Thyroid gland (tissue), 4 donors: ENCODE measurements around the gene LRMDA. TPM values are rescaled to one million over a fixed set of nuclear protein-coding genes. Genes with fewer than 3 reads are reported as not detected.
A peak's percentile ranks its signal among the peaks of the same experiment; 100 is the strongest.

ENCODE experiments used
- DNase-seq, 2 donors: peaks; one replicate each; pipeline ENCODE4 v3.0.0-alpha.2; 2019
- H3K27ac ChIP-seq, 3 donors: fragments of 200-600 bp; sonication (generic); 1 replicate in 2 of 3; 2 replicates in 1 of 3; pipeline ENCODE4 v1.5.1; 2016 to 2019; ENCODE audit warnings: mild to moderate bottlenecking in 1 of 3, moderate library complexity in 1 of 3
- H3K27me3 ChIP-seq: fragments of 200-600 bp; sonication (generic); one replicate; pipeline ENCODE4 v1.5.1; 2019
- H3K36me3 ChIP-seq, 2 donors: fragments of 200-600 bp; sonication (generic); one replicate each; pipeline ENCODE4 v1.5.1; 2016 to 2019
- H3K4me1 ChIP-seq, 2 donors: fragments of 200-600 bp; sonication (generic); one replicate each; pipeline ENCODE4 v1.5.1; 2017 to 2019
- H3K4me3 ChIP-seq, 3 donors: fragments of 200-600 bp; sonication (generic); replicated peaks in 1 of 3; 1 replicate in 2 of 3; 2 replicates in 1 of 3; pipeline ENCODE4 v1.5.1; 2016; ENCODE audit warnings: mild to moderate bottlenecking in 1 of 3
- H3K9me3 ChIP-seq: fragments of 200-600 bp; sonication (generic); one replicate; pipeline ENCODE4 v1.5.1; 2017
- CTCF ChIP-seq, 6 experiments: fragments of 200-600 bp in 3 of 6; fragments of 450-650 bp in 3 of 6; sonication (generic) in 3 of 6; IDR thresholded peaks; one replicate each; pipeline ENCODE4 v1.5.1; 2016 to 2019; ENCODE audit warnings: antibody characterized with exemption in 6 of 6, mild to moderate bottlenecking in 2 of 6, inconsistent platforms in 1 of 6, moderate library complexity in 1 of 6
- POLR2A ChIP-seq, 2 donors: fragments of 450-650 bp; IDR thresholded peaks; one replicate each; pipeline ENCODE4 v1.6.1; 2017; ENCODE audit warnings: antibody characterized with exemption in 2 of 2, mild to moderate bottlenecking in 2 of 2, moderate library complexity in 1 of 2
- WGBS, 2 donors: methylation state at CpG; one replicate each; pipeline ENCODE4 v1.1.5; 2017; 5-methylcytosine and 5-hydroxymethylcytosine counted together
- intact Hi-C: fragments of 100-400 bp; cut with DNase I; formaldehyde crosslinking; loops from one replicate; pipeline ENCODE4 v1.15.1; 2023
- total RNA-seq, 4 donors: library from RNA; depleted of rRNA; stranded (reverse); fragments of >200 nt; gene quantifications; one replicate each; pipeline ENCODE4 v1.2.3, GENCODE V29; 2016

The LRMDA gene
- total RNA-seq, 4 donors from 2014 or later, result 16.5 to 31.7 (median 23.2) TPM

GRCh38 chr10:75681334-75681733, 249.9 kb downstream of the LRMDA start:
- peaks cover 12 to 17% of the 10 kb centered on the region in 2 donors for H3K4me1 ChIP-seq
- H3K36me3 ChIP-seq, result no peaks in the 10 kb centered on the region
- no peak overlapping the region for H3K4me3 ChIP-seq
- no peaks in the 10 kb centered on the region for H3K27me3 ChIP-seq
- H3K9me3 ChIP-seq, result no peaks in the 10 kb centered on the region
- intact Hi-C loops, result no loop called here
- H3K27ac ChIP-seq, result no peak overlapping the region
- 98 to 100% methylated on average over 4 to 7 of the region's 7 CpGs for WGBS, 2 donors
- TF ChIP-seq POLR2A (IDR thresholded peaks at IDR 0.05) (no peak), CTCF (IDR thresholded peaks at IDR 0.05) (no peak)
- DNase-seq, result no peak

GRCh38 chr10:75682649-75683557, 251.5 kb downstream of the LRMDA start:
- TF ChIP-seq CTCF (IDR thresholded peaks at IDR 0.05), result no peak
- TF ChIP-seq POLR2A (IDR thresholded peaks at IDR 0.05), result no peak
- Histone ChIP-seq H3K36me3 (no peaks in the 10 kb centered on the region), H3K4me1 (peaks cover 12 to 17% of the 10 kb centered on the region in 2 donors), H3K27me3 (no peaks in the 10 kb centered on the region), H3K9me3 (no peaks in the 10 kb centered on the region), H3K4me3 (no peak overlapping the region), H3K27ac (peak overlapping the region in 1 of 3 donors; percentile 45)
- 57 to 61% methylated on average over 11 of the region's 11 CpGs for WGBS, 2 donors
- peak; percentile 45 to 55 for DNase-seq
- intact Hi-C loops, result no loop called here

- intact Hi-C loops, result no loop called here
- DNase-seq, result no peak
- no peaks in the 10 kb centered on the region for H3K9me3 ChIP-seq
- H3K27ac ChIP-seq, result no peak overlapping the region
- H3K4me3 ChIP-seq, result no peak overlapping the region
- no peaks in the 10 kb centered on the region for H3K27me3 ChIP-seq
- peaks cover 17% of the 10 kb centered on the region in 2 donors for H3K4me1 ChIP-seq
- TF ChIP-seq POLR2A (IDR thresholded peaks at IDR 0.05), result no peak
- TF ChIP-seq CTCF (IDR thresholded peaks at IDR 0.05), result no peak
- 78 to 91% methylated on average over 1 of the region's 1 CpG for WGBS, 2 donors
- no peaks in the 10 kb centered on the region for H3K36me3 ChIP-seq
These were observed 253.8 kb downstream of the LRMDA start for GRCh38 chr10:75685187-75685586.

GRCh38 chr10:75688506-75689300, 257.3 kb downstream of the LRMDA start:
- Histone ChIP-seq H3K4me3 (no peak overlapping the region), H3K9me3 (no peaks in the 10 kb centered on the region), H3K4me1 (peaks cover 0 to 5% of the 10 kb centered on the region in 2 donors), H3K27me3 (no peaks in the 10 kb centered on the region), H3K27ac (no peak overlapping the region), H3K36me3 (no peaks in the 10 kb centered on the region)
- DNase-seq, result no peak
- intact Hi-C loops, result no loop called here
- TF ChIP-seq CTCF (IDR thresholded peaks at IDR 0.05) (no peak), POLR2A (IDR thresholded peaks at IDR 0.05) (no peak)
- 52 to 57% methylated on average over 5 of the region's 5 CpGs for WGBS, 2 donors
